Subcutaneous adipose tissue (tissue), 4 donors: ENCODE data around the gene ANP32E. TPM values are rescaled to one million over a fixed set of nuclear protein-coding genes. Genes with fewer than 3 reads are reported as not detected.

ENCODE experiments used
- total RNA-seq, 4 donors: library from RNA; depleted of rRNA; stranded (reverse); fragments of >200 nt; gene quantifications; one replicate each; pipeline ENCODE4 v1.1.0, GENCODE V29; 2016
- TF ChIP-seq, protein P1 (sequence below): fragments of 450-650 bp; IDR thresholded peaks from one replicate; pipeline ENCODE4 v1.5.1; 2016; ENCODE audit warnings: low read depth, mild to moderate bottlenecking, control low read depth, antibody characterized with exemption, moderate library complexity

ANP32E gene
- total RNA-seq, 4 donors from 2014 or later: 15.1 to 25.4 (median 16.1) TPM

DNA sequence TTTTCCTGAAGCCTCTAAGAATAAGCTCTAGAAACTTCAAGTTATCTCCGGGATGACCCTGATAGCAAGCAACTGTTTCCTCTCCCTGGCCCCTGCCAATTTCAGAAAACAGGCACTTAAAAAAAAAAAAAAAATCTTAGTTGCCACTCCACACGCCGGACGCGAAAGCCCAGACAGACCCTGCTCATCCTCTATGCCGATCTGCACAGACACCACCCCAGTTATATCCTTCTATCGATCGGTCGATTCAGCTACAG, 1.7 kb downstream of the ANP32E start:
- TF ChIP-seq, protein P1, sequence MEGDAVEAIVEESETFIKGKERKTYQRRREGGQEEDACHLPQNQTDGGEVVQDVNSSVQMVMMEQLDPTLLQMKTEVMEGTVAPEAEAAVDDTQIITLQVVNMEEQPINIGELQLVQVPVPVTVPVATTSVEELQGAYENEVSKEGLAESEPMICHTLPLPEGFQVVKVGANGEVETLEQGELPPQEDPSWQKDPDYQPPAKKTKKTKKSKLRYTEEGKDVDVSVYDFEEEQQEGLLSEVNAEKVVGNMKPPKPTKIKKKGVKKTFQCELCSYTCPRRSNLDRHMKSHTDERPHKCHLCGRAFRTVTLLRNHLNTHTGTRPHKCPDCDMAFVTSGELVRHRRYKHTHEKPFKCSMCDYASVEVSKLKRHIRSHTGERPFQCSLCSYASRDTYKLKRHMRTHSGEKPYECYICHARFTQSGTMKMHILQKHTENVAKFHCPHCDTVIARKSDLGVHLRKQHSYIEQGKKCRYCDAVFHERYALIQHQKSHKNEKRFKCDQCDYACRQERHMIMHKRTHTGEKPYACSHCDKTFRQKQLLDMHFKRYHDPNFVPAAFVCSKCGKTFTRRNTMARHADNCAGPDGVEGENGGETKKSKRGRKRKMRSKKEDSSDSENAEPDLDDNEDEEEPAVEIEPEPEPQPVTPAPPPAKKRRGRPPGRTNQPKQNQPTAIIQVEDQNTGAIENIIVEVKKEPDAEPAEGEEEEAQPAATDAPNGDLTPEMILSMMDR: no peak

DNA sequence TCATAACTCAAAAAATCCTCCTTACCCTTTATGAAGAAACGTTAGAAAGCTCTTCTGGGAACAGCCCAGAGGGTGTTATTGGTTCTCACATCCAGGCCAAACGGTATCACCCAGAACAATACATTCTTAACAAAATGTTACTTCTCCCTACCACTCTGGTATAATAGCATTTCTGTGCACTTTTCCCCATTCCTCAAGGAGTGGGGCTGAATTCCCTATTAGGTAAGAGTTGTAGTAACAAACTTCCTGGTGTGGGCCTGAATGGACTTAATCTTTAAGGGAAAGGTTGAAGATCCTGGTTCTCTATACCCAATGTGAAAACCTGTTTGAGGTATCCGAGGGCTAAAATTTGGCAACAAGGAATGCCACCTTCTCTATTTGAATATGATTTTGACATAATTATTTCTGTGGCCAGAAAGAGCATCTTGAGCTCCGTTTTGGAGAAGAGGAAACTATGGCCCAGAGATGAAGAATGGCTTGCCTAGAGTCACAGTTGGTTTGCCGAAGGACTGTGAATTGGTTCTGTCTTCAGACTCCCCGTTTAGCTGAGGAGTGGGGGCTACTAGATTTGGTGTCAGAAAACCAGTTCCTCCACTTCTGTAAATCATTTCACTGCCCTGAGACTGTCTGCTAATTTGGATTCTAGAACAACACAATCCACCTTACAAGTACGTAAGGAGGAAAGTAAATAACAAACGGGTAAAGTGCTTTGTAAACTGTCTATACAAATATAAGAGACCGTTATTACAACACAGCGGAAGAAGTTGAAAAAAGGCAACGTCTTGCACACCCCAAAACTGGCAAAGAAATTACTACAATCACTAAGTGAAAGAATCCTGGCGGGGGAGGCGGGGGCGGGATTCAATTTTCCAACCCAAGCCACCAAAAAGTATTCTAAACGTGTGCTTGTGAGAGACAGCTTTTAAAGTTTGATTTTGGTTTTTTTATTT, 2.3 kb downstream of the ANP32E start:
- TF ChIP-seq, protein P1: no peak

DNA sequence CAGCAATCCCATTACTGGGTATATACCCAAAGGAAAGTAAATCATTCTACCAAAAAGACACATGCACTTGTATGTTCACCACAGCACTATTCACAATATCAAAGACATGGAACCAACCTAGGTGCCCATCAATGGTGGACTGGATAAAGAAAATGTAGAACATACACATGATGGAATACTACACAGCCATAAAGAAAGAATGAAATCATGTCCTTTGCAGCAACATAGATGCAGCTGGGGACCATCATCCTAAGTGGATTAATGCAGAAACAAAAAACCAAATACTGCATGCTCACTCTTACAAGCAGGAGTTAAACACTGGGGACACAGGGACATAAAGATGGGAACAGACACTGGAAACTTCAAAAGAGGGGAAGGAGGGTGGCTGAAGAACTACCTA, 8.7 kb downstream of the ANP32E start:
- TF ChIP-seq, protein P1: no peak

DNA sequence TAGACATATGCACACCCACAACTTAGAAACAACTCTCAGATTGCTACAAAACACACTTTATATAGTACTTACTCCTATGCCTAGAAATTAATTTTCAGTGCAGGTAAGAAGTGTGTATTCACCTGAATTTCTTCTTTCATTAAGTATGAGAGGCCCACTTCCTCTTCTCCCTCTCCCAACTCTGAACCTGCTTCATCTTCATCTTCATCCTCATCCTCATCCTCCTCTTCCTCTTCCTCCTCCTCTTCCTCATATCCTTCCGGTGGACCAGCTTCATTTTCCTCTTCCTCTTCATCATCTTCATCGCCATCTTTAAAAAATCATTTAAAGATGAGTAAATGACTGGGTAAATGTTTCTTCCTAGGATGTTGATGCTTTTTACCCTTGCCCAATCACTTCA, 9.4 kb downstream of the ANP32E start:
- TF ChIP-seq, protein P1: no peak

DNA sequence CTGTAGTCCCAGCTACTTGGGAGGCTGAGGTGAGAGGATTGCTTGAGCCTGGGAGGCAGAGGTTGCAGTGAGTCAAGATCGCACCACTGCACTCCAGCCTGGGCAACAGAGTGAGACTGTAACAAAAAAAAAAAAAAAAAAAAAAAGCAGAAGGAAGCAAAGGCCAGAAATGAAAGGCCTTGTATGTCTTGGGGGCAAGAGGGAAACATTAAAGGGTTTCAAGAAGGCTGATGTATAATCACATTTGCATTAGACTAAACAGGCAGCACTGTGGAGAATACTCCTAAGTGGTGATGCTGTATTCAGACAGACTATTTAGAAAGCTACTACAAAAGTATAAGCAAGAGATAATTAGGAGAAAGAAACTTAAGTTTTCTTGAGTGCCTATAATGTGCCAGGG, 10.4 kb downstream of the ANP32E start:
- TF ChIP-seq, protein P1: no peak

DNA sequence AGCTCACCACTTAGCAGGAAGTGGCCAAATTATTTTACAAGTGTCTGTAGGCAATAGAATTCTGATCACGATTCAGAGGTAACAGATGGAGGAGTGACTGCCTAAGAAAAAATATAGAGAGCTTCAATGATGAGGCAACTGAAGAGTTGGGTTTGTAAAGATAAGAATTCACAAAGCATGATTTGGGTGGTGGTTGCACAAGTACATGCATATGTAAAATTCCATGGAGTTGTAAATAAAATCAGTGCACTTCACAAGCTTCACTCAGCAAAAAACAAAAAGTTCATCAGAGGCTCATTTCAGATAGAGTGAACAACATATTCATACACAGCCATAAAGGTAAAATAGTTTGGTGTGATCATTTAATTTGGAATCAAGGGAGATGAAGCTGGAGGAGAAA, 10.9 kb downstream of the ANP32E start:
- TF ChIP-seq, protein P1: no peak

DNA sequence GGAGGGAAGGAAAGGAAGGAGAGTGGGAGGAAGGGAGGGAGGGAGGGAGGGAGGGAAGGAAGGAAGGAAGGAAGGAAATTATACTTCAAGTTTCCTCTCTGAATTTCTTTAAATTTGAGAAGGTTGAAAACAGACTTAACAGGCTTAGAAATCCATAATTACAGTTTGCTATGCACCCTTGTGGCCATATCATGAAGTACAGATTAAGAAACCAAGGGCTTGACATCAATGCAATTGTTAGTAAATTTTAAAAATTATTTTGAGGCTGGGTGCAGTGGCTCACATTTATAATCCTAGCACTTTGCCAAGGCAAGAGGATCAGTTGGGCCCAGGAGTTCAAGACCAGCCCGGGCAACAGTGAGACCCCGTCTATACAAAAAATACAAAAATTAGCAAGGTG, 14.4 kb downstream of the ANP32E start:
- TF ChIP-seq, protein P1: no peak
